Panc1 (cell line): ENCODE results near the gene EIF4E1B. TPM values are rescaled to one million over a fixed set of nuclear protein-coding genes. Genes with fewer than 3 reads are reported as not detected.

ENCODE experiments used
- ATAC-seq: fragments of 200-7000 bp; cut with Tn5 transposase; 2 replicates; pipeline ENCODE4 v1.9.1; 2020; ENCODE audit warnings: mild to moderate bottlenecking, moderate library complexity
- BruUV-seq: library from RNA; stranded (reverse); fragments of 400-500 nt; replicated peaks from 2 replicates; lab custom pipeline; 2021; lab: Mats Ljungman, UMichigan
- CTCF ChIA-PET: fragments of 300-600 bp; sonication (Branson Sonifier 250); formaldehyde crosslinking; loops from one replicate; lab custom pipeline; 2022; ENCODE audit warnings: antibody characterized with exemption; lab: Charles Lee
- POLR2A ChIA-PET: fragments of 300-600 bp; sonication (Branson Sonifier 250); formaldehyde crosslinking; loops from one replicate; lab custom pipeline; 2022; ENCODE audit warnings: antibody characterized with exemption; lab: Charles Lee
- DNase-seq: peaks from one replicate; pipeline ENCODE4 v3.0.0-alpha.2; 2010; ENCODE audit warnings: low read depth, low spot score
- H3K27ac ChIP-seq: 2 replicates; pipeline ENCODE4 v1.5.1; 2011; ENCODE audit warnings: mild to moderate bottlenecking, low read length, inconsistent platforms
- H3K27me3 ChIP-seq: fragments of 200-500 bp; sonication (Bioruptor generic); 2 replicates; pipeline ENCODE4 v1.6.0; 2014; ENCODE audit warnings: low read length, inconsistent platforms; ENCODE audit not compliant: control insufficient read depth, insufficient read depth
- H3K36me3 ChIP-seq: fragments of 200-500 bp; sonication (Bioruptor generic); 2 replicates; pipeline ENCODE4 v1.5.1; 2014; ENCODE audit warnings: inconsistent platforms, mild to moderate bottlenecking, low read length, moderate library complexity; ENCODE audit not compliant: control insufficient read depth, insufficient read depth
- H3K4me1 ChIP-seq: 2 replicates; pipeline ENCODE4 v1.5.1; 2011; ENCODE audit warnings: inconsistent platforms, mild to moderate bottlenecking, low read length, moderate library complexity; ENCODE audit not compliant: control insufficient read depth, insufficient read depth
- H3K4me3 ChIP-seq, 2 experiments: 2 replicates each; pipeline ENCODE4 v1.5.1; 2011 to 2012; ENCODE audit warnings: low read depth in 2 of 2, low read length in 2 of 2, mild to moderate bottlenecking in 2 of 2, inconsistent platforms in 1 of 2, moderate library complexity in 1 of 2
- H3K9me3 ChIP-seq: fragments of 200-500 bp; sonication (Bioruptor generic); 2 replicates; pipeline ENCODE4 v1.5.1; 2014; ENCODE audit warnings: low read depth, mild to moderate bottlenecking, inconsistent platforms, low read length, moderate library complexity; ENCODE audit not compliant: control insufficient read depth, insufficient read depth
- CTCF ChIP-seq: fragments of 450-650 bp; IDR thresholded peaks from 2 replicates; pipeline ENCODE4 v1.5.1; 2017; ENCODE audit warnings: mild to moderate bottlenecking
- POLR2AphosphoS5 ChIP-seq: IDR thresholded peaks from 2 replicates; pipeline ENCODE4 v1.6.1; 2012; ENCODE audit warnings: mild to moderate bottlenecking, low read depth, low read length, moderate library complexity
- REST ChIP-seq, 2 experiments: IDR thresholded peaks; 2 replicates each; pipeline ENCODE4 v1.6.1; 2011 to 2012; ENCODE audit warnings: low read depth in 2 of 2, control low read depth in 1 of 2, low read length in 1 of 2, mild to moderate bottlenecking in 1 of 2, moderate library complexity in 1 of 2; ENCODE audit not compliant: insufficient read depth in 1 of 2
- SIN3A ChIP-seq: IDR thresholded peaks from 2 replicates; pipeline ENCODE4 v1.6.1; 2012; ENCODE audit warnings: low read depth, mild to moderate bottlenecking, low read length, moderate library complexity, borderline replicate concordance; ENCODE audit not compliant: insufficient read depth
- TCF7L2 ChIP-seq: IDR thresholded peaks from 2 replicates; pipeline ENCODE4 v1.6.1; 2011; ENCODE audit warnings: mild to moderate bottlenecking, low read depth, low read length, inconsistent platforms
- in situ Hi-C: cut with HindIII; loops from 2 replicates; pipeline ENCODE4 v1.10.0; 2016; ENCODE audit warnings: low sequenced_read_pairs, low pct_unique_long_range_greater_than_20kb
- intact Hi-C: fragments of 100-400 bp; cut with micrococcal nuclease; formaldehyde crosslinking; loops from one replicate; pipeline ENCODE4 v1.10.0; 2022; ENCODE audit not compliant: unreplicated experiment
- total RNA-seq: library from RNA; stranded (reverse); gene quantifications from one replicate; pipeline ENCODE4 v1.2.1, GENCODE V29; 2021; ENCODE audit not compliant: unreplicated experiment

Gene EIF4E1B
- total RNA-seq, 1 experiment from 2014 or later: not detected

GRCh38 chr5:176663566-176663965, 33.1 kb downstream of the EIF4E1B start:
- DNase-seq (no peak), ATAC-seq (no peak)
- no peak overlapping the region for H3K4me3 ChIP-seq
- no peaks in the 10 kb centered on the region for H3K36me3 ChIP-seq
- no TSS peak for BruUV-seq
- no peaks in the 10 kb centered on the region for H3K27me3 ChIP-seq
- H3K27ac ChIP-seq: no peak overlapping the region
- intact Hi-C loops: loop anchor here (5.0 kb wide), 1 partner anchor 149 kb away; the partner anchor contains the start of gene UNC5A
- H3K9me3 ChIP-seq: no peaks in the 10 kb centered on the region
- no peaks in the 10 kb centered on the region for H3K4me1 ChIP-seq
- POLR2A ChIA-PET: no interaction called here
- CTCF ChIA-PET: no interaction called here
- in situ Hi-C loops: no loop called here
- TF ChIP-seq TCF7L2 (no peak), CTCF (no peak), SIN3A (no peak)

GRCh38 chr5:176664479-176664878, 34.0 kb downstream of the EIF4E1B start:
- in situ Hi-C loops: no loop called here
- H3K36me3 ChIP-seq: no peaks in the 10 kb centered on the region
- H3K9me3 ChIP-seq: no peaks in the 10 kb centered on the region
- intact Hi-C loops: loop anchor here (5.0 kb wide), 1 partner anchor 148 kb away; the partner anchor contains the start of gene UNC5A
- POLR2A ChIA-PET: no interaction called here
- peaks cover 5% of the 10 kb centered on the region; the same call in 1 of the 2 replicates for H3K27me3 ChIP-seq
- no peak for TF ChIP-seq TCF7L2
- no peak for TF ChIP-seq POLR2AphosphoS5
- TF ChIP-seq SIN3A: no peak
- no peak for TF ChIP-seq CTCF
- no peak for TF ChIP-seq REST (IDR thresholded peaks at IDR 0.05; ENCODE audit: insufficient read depth in 1 of 2, low read depth in 2 of 2, low read length in 1 of 2)
- H3K27ac ChIP-seq: no peak overlapping the region
- no peak overlapping the region for H3K4me3 ChIP-seq
- DNase-seq: no peak
- H3K4me1 ChIP-seq: no peaks in the 10 kb centered on the region
- no TSS peak for BruUV-seq
- no peak for ATAC-seq
- CTCF ChIA-PET: interaction anchor here (0.5 kb wide), 1 partner anchor 342 kb away, joined by 3 read pairs; the partner anchor contains the start of gene UIMC1
